Measurements from ENCODE around the gene DSTYK.

DNA sequence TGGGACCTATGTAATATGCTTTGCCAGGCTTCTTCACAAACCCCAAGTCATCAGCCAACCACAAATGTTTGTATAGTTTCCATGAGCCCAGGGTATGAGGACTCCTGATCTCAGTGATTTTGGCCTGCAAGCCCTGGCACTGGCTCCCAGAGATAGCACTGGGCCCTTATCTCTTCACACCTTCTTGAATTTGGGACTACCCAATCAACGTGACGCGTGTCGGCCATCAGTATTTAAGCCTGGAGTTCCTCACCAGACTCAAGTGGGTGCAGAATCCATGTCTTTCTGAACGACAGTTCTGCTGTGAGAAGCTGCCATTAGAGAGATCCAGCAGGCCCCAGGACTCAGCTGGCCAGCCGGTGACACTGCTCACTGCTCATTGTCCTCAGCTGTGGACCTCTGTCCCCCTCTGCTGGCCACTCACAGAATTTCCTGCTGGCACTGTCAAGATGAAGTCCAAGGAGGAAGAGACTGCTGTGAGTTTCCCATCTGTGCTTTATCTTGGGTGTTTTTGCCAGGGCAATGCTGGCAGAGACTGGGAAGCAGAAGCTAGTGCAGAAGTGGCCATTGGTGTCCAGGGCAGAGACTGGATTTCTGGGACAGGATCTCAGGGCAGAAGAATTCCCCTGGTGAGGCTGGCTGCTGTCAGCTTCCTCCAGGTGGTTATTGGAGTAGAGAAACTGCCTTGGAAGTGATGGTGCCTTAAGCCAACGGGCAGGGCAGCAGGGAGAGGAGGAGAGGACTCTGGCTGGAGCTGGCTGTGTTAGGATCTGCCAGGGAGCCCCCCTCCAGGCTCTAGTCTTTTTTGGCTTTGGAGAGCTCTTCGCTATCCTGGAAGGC is 44.7 kb upstream of the DSTYK start:
- TF ChIP-seq EZH2 (IDR thresholded peaks at IDR 0.05; ENCODE audit: insufficient read depth, low read length) = no peak
- peak; percentile 98 for TF ChIP-seq CTCF (IDR thresholded peaks at IDR 0.05; ENCODE audit: insufficient read depth, low read depth, low read length)

All from astrocyte (in vitro differentiated cells and primary cell).